CD4-positive, alpha-beta memory T cell (primary cell): ENCODE measurements around the gene SMARCD1. TPM values are rescaled to one million over a fixed set of nuclear protein-coding genes. Genes with fewer than 3 reads are reported as not detected.
A peak's percentile ranks its signal among the peaks of the same experiment; 100 is the strongest.

Experiments used
- CTCF ChIA-PET: fragments of 350-600 bp; sonication (Branson Sonifier 250); formaldehyde crosslinking; loops from one replicate; lab custom pipeline; 2021; ENCODE audit warnings: inconsistent platforms; ENCODE audit not compliant: partially characterized antibody; lab: Charles Lee
- POLR2A ChIA-PET: fragments of 350-600 bp; sonication (Branson Sonifier 250); formaldehyde crosslinking; loops from one replicate; lab custom pipeline; 2021; ENCODE audit not compliant: partially characterized antibody; lab: Charles Lee
- DNase-seq, 5 donors: peaks; one replicate each; pipeline versions ENCODE4 v3.0.0 to v3.0.0-alpha.2; 2020 to 2022; ENCODE audit warnings: mixed read lengths in 1 of 5
- H3K27ac ChIP-seq: one replicate; pipeline ENCODE4 v1.7.0; 2013; ENCODE audit warnings: low read depth, low read length
- H3K27me3 ChIP-seq: 2 replicates; pipeline ENCODE4 v1.7.0; 2013; ENCODE audit warnings: mild to moderate bottlenecking, low read length, moderate library complexity; ENCODE audit not compliant: insufficient read depth
- H3K36me3 ChIP-seq: 2 replicates; pipeline ENCODE4 v1.7.0; 2013; ENCODE audit warnings: mild to moderate bottlenecking, low read length, moderate library complexity; ENCODE audit not compliant: insufficient read depth
- H3K4me1 ChIP-seq: 2 replicates; pipeline ENCODE4 v1.7.0; 2013; ENCODE audit warnings: mild to moderate bottlenecking, low read length, moderate library complexity; ENCODE audit not compliant: insufficient read depth
- H3K4me3 ChIP-seq, 2 donors: one replicate each; pipeline ENCODE4 v1.7.0; 2013; ENCODE audit warnings: low read length in 2 of 2, mild to moderate bottlenecking in 1 of 2
- H3K9me3 ChIP-seq, 2 donors: one replicate each; pipeline ENCODE4 v1.7.0; 2013; ENCODE audit warnings: low read length in 2 of 2, control low read depth in 1 of 2; ENCODE audit not compliant: control insufficient read depth in 1 of 2
- H3K27ac Mint-ChIP-seq, 7 donors: one replicate each; pipeline ENCODE4 v1.8.0; 2020 to 2021; ENCODE audit warnings: mixed read lengths in 7 of 7, mild to moderate bottlenecking in 6 of 7, inconsistent platforms in 3 of 7, moderate library complexity in 3 of 7
- H3K27me3 Mint-ChIP-seq, 2 donors: one replicate each; pipeline ENCODE4 v1.8.0; 2020 to 2021; ENCODE audit warnings: mixed read lengths in 2 of 2
- H3K36me3 Mint-ChIP-seq, 2 donors: one replicate each; pipeline ENCODE4 v1.8.0; 2020 to 2021; ENCODE audit warnings: mixed read lengths in 2 of 2, inconsistent platforms in 1 of 2, mild to moderate bottlenecking in 1 of 2
- H3K4me1 Mint-ChIP-seq, 4 donors: one replicate each; pipeline ENCODE4 v1.8.0; 2020 to 2021; ENCODE audit warnings: mixed read lengths in 4 of 4, mild to moderate bottlenecking in 1 of 4
- H3K4me3 Mint-ChIP-seq, 8 donors: one replicate each; pipeline ENCODE4 v1.8.0; 2020 to 2021; ENCODE audit warnings: mixed read lengths in 8 of 8, mild to moderate bottlenecking in 7 of 8, moderate library complexity in 6 of 8, inconsistent platforms in 3 of 8
- H3K9me3 Mint-ChIP-seq, 8 donors: one replicate each; pipeline ENCODE4 v1.8.0; 2020 to 2021; ENCODE audit warnings: mixed read lengths in 8 of 8, mild to moderate bottlenecking in 5 of 8, inconsistent platforms in 3 of 8, moderate library complexity in 1 of 8
- intact Hi-C: fragments of 100-400 bp; cut with micrococcal nuclease; formaldehyde crosslinking; loops from one replicate; pipeline ENCODE4 v1.15.1; 2023
- polyA plus RNA-seq, 2 donors: library from polyadenylated mRNA; unstranded; fragments of 300-500 nt; fragmentation: Illumina TruSeq; gene quantifications; one replicate each; pipeline ENCODE4 v1.2.3, GENCODE V29; 2021
- total RNA-seq, 2 experiments: library from RNA; stranded (reverse); gene quantifications; one replicate each; pipeline ENCODE4 v1.2.3, GENCODE V29; 2021

SMARCD1 gene
- total RNA-seq (10 to 100 TPM; 56.9 to 64.5 TPM), polyA plus RNA-seq (10 to 100 TPM; 13.0 to 17.1 TPM)

GRCh38 chr12:50084775-50085614 is at the start of gene SMARCD1:
SMARCD1 (plus strand) TSS chr12:50085342; CDS start chr12:50085370, 28 bp downstream.
- H3K9me3 Mint-ChIP-seq = no peaks in the 10 kb centered on the region
- DNase-seq = peak; percentile 77 to 88 (median 79)
- H3K27ac Mint-ChIP-seq = peak within 1 kb of the TSS; percentile 93 to 99 (median 98)
- peaks cover 24% of the 10 kb centered on the region for H3K36me3 ChIP-seq
- POLR2A ChIA-PET = interaction anchor here (0.6 to 4.6 kb wide), 20 partner anchors 10 to 820 kb away, joined by 3 to 110 read pairs (median 4); partner anchors contain the start of genes CERS5, COX14, DIP2B and LIMA1
- peaks cover 27% of the 10 kb centered on the region for H3K4me1 ChIP-seq
- peak within 1 kb of the TSS; percentile 92 to 96 (median 94) for H3K4me3 Mint-ChIP-seq
- peak within 1 kb of the TSS; percentile 84 for H3K27ac ChIP-seq
- H3K4me1 Mint-ChIP-seq = peaks cover 13 to 37% (median 27%) of the 10 kb centered on the region in 4 donors
- H3K4me3 ChIP-seq = peak within 1 kb of the TSS; percentile 73 to 97
- no peaks in the 10 kb centered on the region for H3K27me3 ChIP-seq
- CTCF ChIA-PET = interaction anchor here (0.8 to 16.2 kb wide), 16 partner anchors 8 to 199 kb away, joined by 3 to 316 read pairs (median 6); partner anchors contain the start of genes CERS5, COX14, GPD1 and LIMA1
- H3K36me3 Mint-ChIP-seq = peaks cover 20 to 46% of the 10 kb centered on the region in 2 donors
- H3K27me3 Mint-ChIP-seq = no peaks in the 10 kb centered on the region
- intact Hi-C loops = loop anchor here (1.0 to 10.0 kb wide), 4 partner anchors 26 to 320 kb away; partner anchors contain the start of genes CERS5, LARP4 and RACGAP1
- no peaks in the 10 kb centered on the region for H3K9me3 ChIP-seq

GRCh38 chr12:50038336-50038735 is 46.8 kb upstream of the SMARCD1 start:
- Mint-ChIP-seq H3K9me3 (peaks cover 0 to 3% (median 0%) of the 10 kb centered on the region in 8 donors), H3K4me3 (no peak overlapping the region), H3K27ac (peak overlapping the region in 1 of 7 donors; percentile 17), H3K27me3 (peaks cover 3 to 7% of the 10 kb centered on the region in 2 donors), H3K36me3 (no peaks in the 10 kb centered on the region), H3K4me1 (peaks cover 0 to 1% (median 0%) of the 10 kb centered on the region in 4 donors)
- ChIA-PET POLR2A (interaction anchor here (1.0 to 2.2 kb wide), 2 partner anchors 12 to 297 kb away, joined by 3 to 5 read pairs; partner anchors contain the start of gene TMBIM6), CTCF (interaction anchor here (0.8 to 5.7 kb wide), 22 partner anchors 9 to 264 kb away, joined by 3 to 54 read pairs (median 6); partner anchors contain the start of gene RACGAP1)
- Histone ChIP-seq H3K4me1 (no peaks in the 10 kb centered on the region), H3K36me3 (no peaks in the 10 kb centered on the region), H3K4me3 (no peak overlapping the region), H3K27me3 (no peaks in the 10 kb centered on the region), H3K27ac (no peak overlapping the region), H3K9me3 (no peaks in the 10 kb centered on the region)
- intact Hi-C loops = loop anchor here (2.0 kb wide), 1 partner anchor 18 kb away; the partner anchor contains the start of gene ASIC1
- DNase-seq = no peak

GRCh38 chr12:50039151-50039835 is 45.8 kb upstream of the SMARCD1 start:
- Mint-ChIP-seq H3K36me3 (no peaks in the 10 kb centered on the region), H3K4me3 (no peak overlapping the region), H3K27me3 (peaks cover 3 to 7% of the 10 kb centered on the region in 2 donors), H3K4me1 (peaks cover 0 to 1% (median 0%) of the 10 kb centered on the region in 4 donors), H3K9me3 (peaks cover 0 to 3% (median 0%) of the 10 kb centered on the region in 8 donors), H3K27ac (peak overlapping the region in 1 of 7 donors; percentile 34)
- intact Hi-C loops = loop anchor here (2.0 kb wide), 1 partner anchor 18 kb away; the partner anchor contains the start of gene ASIC1
- CTCF ChIA-PET = interaction anchor here (0.6 to 5.7 kb wide), 27 partner anchors 8 to 382 kb away, joined by 3 to 54 read pairs (median 6); partner anchors contain the start of genes CERS5, COX14 and RACGAP1
- Histone ChIP-seq H3K27me3 (no peaks in the 10 kb centered on the region), H3K27ac (no peak overlapping the region), H3K36me3 (no peaks in the 10 kb centered on the region), H3K4me1 (no peaks in the 10 kb centered on the region), H3K9me3 (no peaks in the 10 kb centered on the region), H3K4me3 (no peak overlapping the region)
- DNase-seq = peak; percentile 63 to 73 (median 68)
- POLR2A ChIA-PET = interaction anchor here (1.0 to 2.2 kb wide), 2 partner anchors 13 to 298 kb away, joined by 3 to 5 read pairs; partner anchors contain the start of gene TMBIM6

- peaks cover 2 to 7% of the 10 kb centered on the region in 2 donors for H3K27me3 Mint-ChIP-seq
- peaks cover 0 to 1% (median 0%) of the 10 kb centered on the region in 4 donors for H3K4me1 Mint-ChIP-seq
- ChIA-PET POLR2A (no interaction called here), CTCF (interaction anchor here (1.0 to 5.7 kb wide), 4 partner anchors 9 to 27 kb away, joined by 4 to 54 read pairs (median 14); no protein-coding TSS in a partner anchor)
- H3K4me3 Mint-ChIP-seq = no peak overlapping the region
- no peaks in the 10 kb centered on the region for H3K36me3 Mint-ChIP-seq
- DNase-seq = no peak
- no peaks in the 10 kb centered on the region for H3K36me3 ChIP-seq
- intact Hi-C loops = no loop called here
- H3K4me1 ChIP-seq = no peaks in the 10 kb centered on the region
- no peaks in the 10 kb centered on the region for H3K9me3 ChIP-seq
- no peaks in the 10 kb centered on the region for H3K27me3 ChIP-seq
- H3K9me3 Mint-ChIP-seq = peaks cover 0 to 3% (median 0%) of the 10 kb centered on the region in 8 donors
- no peak overlapping the region for H3K4me3 ChIP-seq
- no peak overlapping the region for H3K27ac ChIP-seq
- no peak overlapping the region for H3K27ac Mint-ChIP-seq
These were observed 44.5 kb upstream of the SMARCD1 start for GRCh38 chr12:50040657-50041056.

GRCh38 chr12:50041062-50041860 is 43.9 kb upstream of the SMARCD1 start:
- CTCF ChIA-PET = interaction anchor here (5.7 kb wide), 1 partner anchor 27 kb away, joined by 54 read pairs; no protein-coding TSS in a partner anchor
- H3K27ac Mint-ChIP-seq = no peak overlapping the region
- H3K27ac ChIP-seq = no peak overlapping the region
- peaks cover 0 to 1% (median 0%) of the 10 kb centered on the region in 4 donors for H3K4me1 Mint-ChIP-seq
- H3K9me3 ChIP-seq = no peaks in the 10 kb centered on the region
- H3K4me3 Mint-ChIP-seq = no peak overlapping the region
- H3K4me3 ChIP-seq = no peak overlapping the region
- no peaks in the 10 kb centered on the region for H3K36me3 ChIP-seq
- intact Hi-C loops = no loop called here
- no peaks in the 10 kb centered on the region for H3K9me3 Mint-ChIP-seq
- no peak for DNase-seq
- no peaks in the 10 kb centered on the region for H3K27me3 ChIP-seq
- POLR2A ChIA-PET = no interaction called here
- peaks cover 2 to 4% of the 10 kb centered on the region in 2 donors for H3K27me3 Mint-ChIP-seq
- H3K4me1 ChIP-seq = no peaks in the 10 kb centered on the region
- H3K36me3 Mint-ChIP-seq = no peaks in the 10 kb centered on the region

- H3K36me3 Mint-ChIP-seq = no peaks in the 10 kb centered on the region
- no peaks in the 10 kb centered on the region for H3K27me3 ChIP-seq
- intact Hi-C loops = no loop called here
- peaks cover 0 to 1% (median 0%) of the 10 kb centered on the region in 4 donors for H3K4me1 Mint-ChIP-seq
- peaks cover 0 to 4% of the 10 kb centered on the region in 2 donors for H3K27me3 Mint-ChIP-seq
- no peaks in the 10 kb centered on the region for H3K36me3 ChIP-seq
- CTCF ChIA-PET = interaction anchor here (1.0 kb wide), 1 partner anchor 26 kb away, joined by 3 read pairs; no protein-coding TSS in a partner anchor
- H3K9me3 ChIP-seq = no peaks in the 10 kb centered on the region
- H3K4me3 Mint-ChIP-seq = no peak overlapping the region
- H3K27ac ChIP-seq = no peak overlapping the region
- DNase-seq = no peak
- POLR2A ChIA-PET = no interaction called here
- H3K4me3 ChIP-seq = no peak overlapping the region
- no peaks in the 10 kb centered on the region for H3K9me3 Mint-ChIP-seq
- H3K27ac Mint-ChIP-seq = no peak overlapping the region
- no peaks in the 10 kb centered on the region for H3K4me1 ChIP-seq
These were observed 43.2 kb upstream of the SMARCD1 start for GRCh38 chr12:50041962-50042361.
